ENCODE results near the gene A2ML1. TPM values are rescaled to one million over a fixed set of nuclear protein-coding genes. Genes with fewer than 3 reads are reported as not detected.
"Not testable (repeated sequence)": the region's sequence is repeated elsewhere in the genome, so short reads cannot be mapped to it uniquely, and the experiment has no call there.

A2ML1 gene
- total and polyA plus RNA-seq, 3 experiments from 2014 or later, result not detected

- ChIA-PET POLR2A (interaction anchor here (1.0 kb wide), 2 partner anchors 37 to 217 kb away, joined by 3 to 4 read pairs; partner anchors contain the start of gene RIMKLB), CTCF (interaction anchor here (1.2 to 2.3 kb wide), 6 partner anchors 24 to 136 kb away, joined by 3 to 10 read pairs (median 8); partner anchors contain the start of gene M6PR)
- H3K4me3 ChIP-seq (ENCODE audit: low read length), result peak within 1 kb of the TSS; percentile 90
- peaks cover 28% of the 10 kb centered on the region for H3K4me1 ChIP-seq (ENCODE audit: insufficient read depth, low read length)
- H3K9me3 ChIP-seq (ENCODE audit: low read length); H3K27me3 Mint-ChIP-seq; H3K36me3 Mint-ChIP-seq; H3K9me3 Mint-ChIP-seq; H3K36me3 ChIP-seq (ENCODE audit: insufficient read depth, low read length); H3K27me3 ChIP-seq (ENCODE audit: insufficient read depth, low read length, poor library complexity, severe bottlenecking): not testable (repeated sequence)
- Mint-ChIP-seq H3K4me1 (peaks cover 7 to 20% (median 14%) of the 10 kb centered on the region in 3 donors), H3K27ac (peak within 1 kb of the TSS; percentile 62 to 100 (median 96)), H3K4me3 (peak within 1 kb of the TSS; percentile 77 to 96 (median 89))
- DNase-seq, result peak; percentile 78 to 88 (median 80)
- peak within 1 kb of the TSS; percentile 72 for H3K27ac ChIP-seq (ENCODE audit: low read depth, low read length)
Measured at GRCh38 chr12:8914033-8914715, 91.8 kb downstream of the A2ML1 start, which contains the start of gene PHC1. PHC1 (plus strand) TSS chr12:8914509; CDS start chr12:8917678, 3,169 bp downstream.

DNA sequence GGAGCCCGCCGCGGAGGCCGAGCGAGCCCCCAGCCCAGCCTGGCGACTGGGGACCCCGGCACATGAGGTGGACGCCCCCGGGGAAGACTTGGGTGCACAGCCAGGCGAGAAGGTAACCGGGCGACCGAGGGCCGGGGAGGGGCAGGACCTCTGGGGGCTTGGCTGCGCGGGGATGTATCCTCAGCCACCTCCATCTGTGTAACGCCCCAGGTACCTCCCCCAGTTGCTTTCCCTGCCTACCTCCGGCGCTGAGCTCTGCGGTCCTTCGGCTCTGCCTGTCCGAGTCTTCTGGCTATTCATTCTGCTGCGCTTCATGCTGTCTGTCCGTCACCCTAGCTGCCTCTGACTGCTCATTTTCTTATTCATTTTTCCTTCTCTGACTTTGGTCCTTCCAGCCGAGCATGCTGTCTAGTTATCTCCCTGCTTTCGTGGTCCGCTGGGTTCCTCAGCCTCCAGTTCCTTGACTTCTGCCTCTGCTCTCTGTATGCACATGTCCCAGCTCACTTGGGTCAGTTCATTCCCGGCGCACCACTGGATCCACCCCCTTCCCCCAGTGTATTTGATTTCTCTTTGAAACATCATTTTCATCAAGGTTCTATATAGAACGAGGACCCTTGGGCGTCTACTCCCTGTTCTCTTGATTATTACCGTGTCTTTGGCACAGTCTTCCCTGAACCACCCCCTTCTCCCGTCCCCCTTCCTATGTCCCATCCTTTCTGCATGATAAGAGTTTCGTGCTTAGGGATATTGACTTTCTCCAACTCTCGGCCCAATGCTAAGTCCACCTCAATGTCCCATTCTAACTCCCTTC is 92.5 kb downstream of the A2ML1 start:
- Histone ChIP-seq H3K9me3 (ENCODE audit: low read length) (no peaks in the 10 kb centered on the region), H3K27ac (ENCODE audit: low read depth, low read length) (peak overlapping the region; percentile 34), H3K27me3 (ENCODE audit: insufficient read depth, low read length, poor library complexity, severe bottlenecking) (no peaks in the 10 kb centered on the region), H3K4me3 (ENCODE audit: low read length) (peak overlapping the region; percentile 90), H3K4me1 (ENCODE audit: insufficient read depth, low read length) (peaks cover 28% of the 10 kb centered on the region), H3K36me3 (ENCODE audit: insufficient read depth, low read length) (no peaks in the 10 kb centered on the region)
- Mint-ChIP-seq H3K4me1 (peaks cover 7 to 20% (median 14%) of the 10 kb centered on the region in 3 donors), H3K4me3 (no peak overlapping the region), H3K27me3 (no peaks in the 10 kb centered on the region), H3K27ac (no peak overlapping the region), H3K36me3 (peaks cover 0 to 17% (median 9%) of the 10 kb centered on the region in 3 donors), H3K9me3 (no peaks in the 10 kb centered on the region)
- POLR2A ChIA-PET, result interaction anchor here (1.0 to 1.3 kb wide), 3 partner anchors 35 to 217 kb away, joined by 3 to 4 read pairs (median 3); partner anchors contain the start of genes M6PR and RIMKLB
- peak; percentile 50 to 77 (median 66) for DNase-seq
- CTCF ChIA-PET, result interaction anchor here (0.7 to 2.3 kb wide), 8 partner anchors 25 to 371 kb away, joined by 3 to 10 read pairs (median 6); partner anchors contain the start of gene M6PR

DNA sequence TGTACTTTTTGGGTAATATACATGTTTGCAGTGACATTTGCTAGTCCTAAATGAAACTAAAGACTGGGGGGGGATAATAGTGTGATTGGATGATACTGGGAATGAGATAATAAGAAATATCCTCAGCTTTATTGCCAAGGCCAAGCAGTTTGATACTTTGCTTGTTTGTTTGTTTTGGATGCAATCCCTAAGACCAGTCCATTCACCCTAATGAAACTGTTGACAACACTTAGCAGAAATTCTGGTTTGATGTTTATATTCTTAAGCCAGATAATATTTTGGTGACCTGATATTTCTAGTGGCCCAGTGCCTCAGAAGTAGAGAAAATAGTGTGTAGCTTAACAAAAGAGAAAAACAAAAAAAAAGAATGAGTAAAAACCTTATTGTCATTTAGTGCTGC is 93.7 kb downstream of the A2ML1 start:
- DNase-seq, result no peak
- Histone ChIP-seq H3K4me1 (ENCODE audit: insufficient read depth, low read length) (peaks cover 28% of the 10 kb centered on the region), H3K4me3 (ENCODE audit: low read length) (no peak overlapping the region), H3K27ac (ENCODE audit: low read depth, low read length) (no peak overlapping the region), H3K36me3 (ENCODE audit: insufficient read depth, low read length) (peaks cover 5% of the 10 kb centered on the region), H3K9me3 (ENCODE audit: low read length) (no peaks in the 10 kb centered on the region), H3K27me3 (ENCODE audit: insufficient read depth, low read length, poor library complexity, severe bottlenecking) (no peaks in the 10 kb centered on the region)
- Mint-ChIP-seq H3K27me3 (no peaks in the 10 kb centered on the region), H3K27ac (no peak overlapping the region), H3K36me3 (peaks cover 4 to 26% (median 11%) of the 10 kb centered on the region in 3 donors), H3K9me3 (no peaks in the 10 kb centered on the region), H3K4me1 (peaks cover 7 to 20% (median 14%) of the 10 kb centered on the region in 3 donors), H3K4me3 (no peak overlapping the region)
- CTCF ChIA-PET, result interaction anchor here (0.8 to 1.4 kb wide), 5 partner anchors 20 to 134 kb away, joined by 3 to 5 read pairs (median 4); partner anchors contain the start of gene M6PR
- POLR2A ChIA-PET, result interaction anchor here (1.3 kb wide), 1 partner anchor 33 kb away, joined by 3 read pairs; the partner anchor contains the start of gene M6PR

DNA sequence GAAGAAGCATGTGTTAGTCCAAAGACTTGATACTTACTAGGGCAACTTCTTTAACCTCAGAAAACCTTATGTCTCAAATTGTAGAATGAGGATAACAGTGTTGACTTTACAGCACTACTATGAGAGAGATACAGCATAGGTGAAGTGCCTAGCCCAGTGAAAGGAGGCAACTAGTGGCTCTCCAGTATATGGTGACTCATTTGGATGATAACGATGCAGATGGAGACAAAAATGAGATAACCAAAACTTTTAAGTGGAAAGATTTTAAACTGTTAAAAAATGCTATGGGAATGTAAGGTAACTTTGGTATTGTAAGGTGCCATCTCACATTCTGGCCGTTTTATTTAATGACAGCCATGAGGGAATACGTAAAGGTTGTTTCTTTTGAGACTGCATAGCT is 94.6 kb downstream of the A2ML1 start:
- peaks cover 28% of the 10 kb centered on the region for H3K4me1 ChIP-seq (ENCODE audit: insufficient read depth, low read length)
- Mint-ChIP-seq H3K4me3 (no peak overlapping the region), H3K36me3 (peaks cover 7 to 32% (median 11%) of the 10 kb centered on the region in 3 donors), H3K27ac (no peak overlapping the region), H3K27me3 (no peaks in the 10 kb centered on the region), H3K9me3 (no peaks in the 10 kb centered on the region), H3K4me1 (peaks cover 7 to 20% (median 14%) of the 10 kb centered on the region in 3 donors)
- no peak overlapping the region for H3K27ac ChIP-seq (ENCODE audit: low read depth, low read length)
- H3K9me3 ChIP-seq (ENCODE audit: low read length), result no peaks in the 10 kb centered on the region
- CTCF ChIA-PET, result interaction anchor here (2.1 kb wide), 1 partner anchor 27 kb away, joined by 7 read pairs; no protein-coding TSS in a partner anchor
- DNase-seq, result no peak
- no peaks in the 10 kb centered on the region for H3K27me3 ChIP-seq (ENCODE audit: insufficient read depth, low read length, poor library complexity, severe bottlenecking)
- H3K36me3 ChIP-seq (ENCODE audit: insufficient read depth, low read length), result peaks cover 5% of the 10 kb centered on the region
- POLR2A ChIA-PET, result interaction anchor here (1.1 kb wide), 1 partner anchor 34 kb away, joined by 3 read pairs; no protein-coding TSS in a partner anchor
- H3K4me3 ChIP-seq (ENCODE audit: low read length), result no peak overlapping the region

GRCh38 chr12:8917751-8918150 is 95.3 kb downstream of the A2ML1 start:
- no peak overlapping the region for H3K4me3 Mint-ChIP-seq
- peaks cover 7 to 39% (median 13%) of the 10 kb centered on the region in 3 donors for H3K36me3 Mint-ChIP-seq

DNA sequence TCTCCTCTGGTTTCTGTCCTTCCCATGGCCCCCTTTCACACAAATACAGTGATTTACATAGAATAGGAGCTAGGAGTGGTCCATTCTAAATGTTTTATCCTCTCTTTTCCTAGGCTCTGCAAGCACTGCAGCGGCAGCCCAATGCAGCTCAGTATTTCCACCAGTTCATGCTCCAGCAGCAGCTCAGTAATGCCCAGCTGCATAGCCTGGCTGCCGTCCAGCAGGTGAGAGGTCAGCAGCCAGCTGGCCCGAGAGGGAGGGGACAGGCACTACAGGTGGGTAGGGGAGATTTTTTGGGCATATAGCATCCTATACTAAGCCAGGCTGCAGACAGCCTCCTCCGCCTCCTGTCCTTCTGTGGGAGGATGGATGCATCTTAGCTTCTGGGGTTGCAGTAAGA is 97.2 kb downstream of the A2ML1 start:
- H3K4me3 ChIP-seq (ENCODE audit: low read length); H3K9me3 ChIP-seq (ENCODE audit: low read length); POLR2A ChIA-PET; H3K9me3 Mint-ChIP-seq; DNase-seq; H3K4me3 Mint-ChIP-seq; H3K4me1 Mint-ChIP-seq; H3K27ac ChIP-seq (ENCODE audit: low read depth, low read length); H3K27ac Mint-ChIP-seq; H3K27me3 ChIP-seq (ENCODE audit: insufficient read depth, low read length, poor library complexity, severe bottlenecking); H3K27me3 Mint-ChIP-seq: not testable (repeated sequence)
- CTCF ChIA-PET, result interaction anchor here (1.7 kb wide), 1 partner anchor 129 kb away, joined by 5 read pairs; no protein-coding TSS in a partner anchor
- H3K4me1 ChIP-seq (ENCODE audit: insufficient read depth, low read length), result peaks cover 17% of the 10 kb centered on the region
- H3K36me3 ChIP-seq (ENCODE audit: insufficient read depth, low read length), result peaks cover 18% of the 10 kb centered on the region
- H3K36me3 Mint-ChIP-seq, result peaks cover 7 to 50% (median 13%) of the 10 kb centered on the region in 3 donors

More at GRCh38 chr12:8917751-8918150, 95.3 kb downstream of the A2ML1 start:
- Histone ChIP-seq H3K4me3 (ENCODE audit: low read length) (no peak overlapping the region), H3K9me3 (ENCODE audit: low read length) (no peaks in the 10 kb centered on the region), H3K27ac (ENCODE audit: low read depth, low read length) (no peak overlapping the region), H3K4me1 (ENCODE audit: insufficient read depth, low read length) (peaks cover 28% of the 10 kb centered on the region), H3K36me3 (ENCODE audit: insufficient read depth, low read length) (peaks cover 12% of the 10 kb centered on the region), H3K27me3 (ENCODE audit: insufficient read depth, low read length, poor library complexity, severe bottlenecking) (no peaks in the 10 kb centered on the region)
- ChIA-PET POLR2A (interaction anchor here (1.1 kb wide), 1 partner anchor 33 kb away, joined by 3 read pairs; no protein-coding TSS in a partner anchor), CTCF (interaction anchor here (2.1 kb wide), 1 partner anchor 28 kb away, joined by 7 read pairs; no protein-coding TSS in a partner anchor)
- Mint-ChIP-seq H3K9me3 (no peaks in the 10 kb centered on the region), H3K4me1 (peaks cover 7 to 19% (median 13%) of the 10 kb centered on the region in 3 donors), H3K27ac (no peak overlapping the region), H3K27me3 (no peaks in the 10 kb centered on the region)
- no peak for DNase-seq

- ChIA-PET POLR2A (no interaction called here), CTCF (interaction anchor here (1.0 kb wide), 1 partner anchor 127 kb away, joined by 4 read pairs; no protein-coding TSS in a partner anchor)
- no peaks in the 10 kb centered on the region for H3K27me3 Mint-ChIP-seq
- Histone ChIP-seq H3K36me3 (ENCODE audit: insufficient read depth, low read length) (peaks cover 18% of the 10 kb centered on the region), H3K27ac (ENCODE audit: low read depth, low read length) (no peak overlapping the region), H3K27me3 (ENCODE audit: insufficient read depth, low read length, poor library complexity, severe bottlenecking) (no peaks in the 10 kb centered on the region), H3K9me3 (ENCODE audit: low read length) (no peaks in the 10 kb centered on the region), H3K4me1 (ENCODE audit: insufficient read depth, low read length) (no peaks in the 10 kb centered on the region), H3K4me3 (ENCODE audit: low read length) (no peak overlapping the region)
- peak overlapping the region in 1 of 8 donors; percentile 7 for H3K27ac Mint-ChIP-seq
- peaks cover 7 to 50% (median 13%) of the 10 kb centered on the region in 3 donors for H3K36me3 Mint-ChIP-seq
- H3K9me3 Mint-ChIP-seq, result no peaks in the 10 kb centered on the region
- H3K4me1 Mint-ChIP-seq, result peaks cover 0 to 4% (median 0%) of the 10 kb centered on the region in 3 donors
- no peak for DNase-seq
- no peak overlapping the region for H3K4me3 Mint-ChIP-seq
Measured at GRCh38 chr12:8922544-8922943, 100.1 kb downstream of the A2ML1 start.

All from CD8-positive, alpha-beta memory T cell (primary cell).